Fibroblast of upper back skin (primary cell): ENCODE data around the gene TSPAN31.

Source experiments
- DNase-seq: peaks from one replicate; pipeline ENCODE4 v3.0.0-alpha.2; 2013

The TSPAN31 gene

GRCh38 chr12:57722716-57723629 lies 21.9 kb upstream of the TSPAN31 start:
- no peak for DNase-seq

GRCh38 chr12:57723630-57723962 lies 21.2 kb upstream of the TSPAN31 start:
- no peak for DNase-seq

DNA sequence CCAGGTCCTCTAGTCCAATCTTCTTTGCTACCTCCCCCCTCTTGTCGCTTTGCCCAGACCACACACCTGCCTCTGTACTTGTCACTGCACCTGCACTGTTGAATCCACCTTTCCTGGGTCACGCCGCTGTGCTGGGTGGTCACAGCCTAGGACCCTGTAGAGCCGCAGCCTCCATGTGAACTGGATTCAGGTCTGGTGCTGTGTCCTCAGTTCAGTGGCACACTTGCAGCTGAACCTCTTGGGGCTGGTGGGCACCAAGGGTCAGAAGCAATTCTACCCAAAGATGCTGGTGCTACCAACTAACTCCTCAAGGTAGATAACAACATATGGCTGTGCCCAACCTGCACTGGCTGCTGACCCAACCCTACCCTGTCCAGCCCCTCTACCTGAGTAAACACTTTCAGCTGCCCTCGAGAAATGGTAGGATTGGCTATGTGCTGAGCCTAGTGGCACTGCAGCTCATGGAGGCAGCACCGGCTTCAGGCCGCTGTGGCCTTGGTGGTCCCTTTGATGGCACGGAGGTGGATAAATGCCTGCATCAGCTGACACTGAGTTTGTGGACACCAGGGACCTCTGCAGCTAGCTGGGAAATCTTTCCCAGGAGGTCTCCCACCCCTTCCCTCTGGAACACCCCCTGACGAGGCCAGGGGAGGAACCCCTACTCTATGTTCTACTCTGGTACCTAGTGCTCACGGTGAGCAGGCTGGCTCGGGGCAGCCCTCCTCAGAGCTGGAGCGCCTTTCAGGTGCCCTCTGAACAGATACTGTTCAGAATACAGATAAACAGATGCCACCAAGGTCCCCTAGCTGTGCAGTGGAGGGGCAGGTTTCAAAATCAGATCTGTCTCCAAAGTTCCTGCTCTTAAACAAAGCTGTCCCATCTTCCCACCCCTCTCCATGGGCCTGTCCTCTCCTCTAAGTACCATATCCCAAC lies 20.6 kb upstream of the TSPAN31 start:
- no peak for DNase-seq

DNA sequence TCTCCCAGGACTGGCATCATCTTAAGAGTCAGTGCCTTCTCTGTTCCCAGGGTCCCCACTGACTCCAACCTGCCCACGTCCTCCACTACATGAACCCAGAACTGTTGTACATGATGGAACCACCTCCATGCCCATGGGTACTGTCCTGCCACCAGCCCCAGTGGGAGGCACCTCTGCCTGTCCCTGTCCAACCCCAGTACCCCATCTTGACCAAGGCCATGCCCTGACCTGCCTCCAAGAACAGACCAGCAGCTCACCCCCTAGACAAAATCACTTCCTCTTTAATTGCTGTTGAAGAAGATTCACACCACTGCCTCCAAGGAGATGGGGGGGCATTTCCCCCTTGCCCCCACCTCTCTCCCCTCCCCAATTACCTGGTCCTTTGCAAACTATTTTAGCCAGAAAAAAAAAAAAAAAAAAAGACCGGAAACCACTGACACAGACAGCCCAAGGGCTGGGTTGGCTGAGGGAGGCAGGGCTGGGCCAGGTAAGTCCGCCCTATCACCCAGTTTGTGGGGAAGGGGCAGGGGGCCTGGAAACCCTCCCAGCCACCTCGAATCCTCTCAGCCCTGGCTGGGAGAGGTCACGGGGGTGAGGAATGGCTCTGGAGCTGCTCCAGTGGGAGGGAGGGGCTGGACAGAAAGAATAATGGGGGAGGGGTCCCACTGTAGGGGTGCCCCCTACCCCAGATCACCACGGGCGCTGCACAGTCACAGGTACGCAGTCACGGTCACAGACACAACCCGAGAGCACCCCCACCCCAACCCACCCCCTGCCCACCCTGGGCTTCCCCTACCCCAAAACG lies 19.7 kb upstream of the TSPAN31 start:
- no peak for DNase-seq

DNA sequence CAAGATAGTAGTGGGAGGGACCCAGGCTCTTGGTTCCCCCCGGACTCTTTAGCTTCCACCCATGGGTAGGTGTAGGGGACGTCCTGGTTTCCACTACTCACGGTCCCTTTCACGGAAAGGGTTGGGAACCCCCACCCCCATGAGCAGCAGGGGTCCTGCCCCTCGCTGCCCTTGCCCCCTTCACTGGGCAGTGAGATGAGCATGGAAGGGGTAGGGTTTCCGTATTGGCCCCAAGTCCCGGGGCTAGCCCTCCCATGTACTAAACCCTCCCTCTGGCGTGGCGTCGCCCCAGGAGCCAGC lies 19.0 kb upstream of the TSPAN31 start:
- DNase-seq, result no peak

- DNase-seq, result peak; percentile 85
Measured at GRCh38 chr12:57726151-57726883, 18.5 kb upstream of the TSPAN31 start.

GRCh38 chr12:57726884-57727757 lies 17.7 kb upstream of the TSPAN31 start:
- no peak for DNase-seq

DNA sequence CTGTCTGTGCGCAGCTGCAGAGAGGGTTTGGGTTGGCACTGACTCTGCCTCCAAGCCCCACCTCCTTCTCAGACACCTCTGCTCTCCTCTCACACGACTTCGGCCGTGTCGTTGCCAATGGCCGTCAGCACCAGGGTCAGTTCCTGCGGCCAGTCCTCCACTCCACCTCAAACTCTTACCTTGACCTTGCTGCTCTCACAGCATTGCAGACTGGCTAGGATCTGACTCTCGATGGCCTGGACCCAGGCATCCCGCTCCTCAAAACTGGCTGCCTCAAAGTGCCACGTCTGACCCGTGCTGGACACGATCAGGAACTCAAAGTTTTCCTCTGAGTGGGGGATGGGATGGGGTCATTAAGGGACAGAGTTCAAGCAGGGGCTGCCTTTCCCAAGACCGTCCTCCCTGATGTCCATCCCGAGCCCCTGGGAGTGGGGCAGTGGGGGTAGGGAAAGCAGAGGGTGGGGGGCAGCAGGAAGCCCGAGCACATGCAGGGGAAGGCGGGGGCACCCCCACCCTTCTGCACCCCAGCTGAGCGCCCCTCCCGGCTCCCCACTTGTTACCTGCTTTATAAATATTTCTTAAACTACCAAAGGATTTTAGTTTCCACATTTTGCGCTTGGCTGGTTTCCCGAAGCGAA lies 17.0 kb upstream of the TSPAN31 start:
- DNase-seq, result no peak

GRCh38 chr12:57729321-57729844 lies 15.5 kb upstream of the TSPAN31 start:
- DNase-seq, result no peak

DNA sequence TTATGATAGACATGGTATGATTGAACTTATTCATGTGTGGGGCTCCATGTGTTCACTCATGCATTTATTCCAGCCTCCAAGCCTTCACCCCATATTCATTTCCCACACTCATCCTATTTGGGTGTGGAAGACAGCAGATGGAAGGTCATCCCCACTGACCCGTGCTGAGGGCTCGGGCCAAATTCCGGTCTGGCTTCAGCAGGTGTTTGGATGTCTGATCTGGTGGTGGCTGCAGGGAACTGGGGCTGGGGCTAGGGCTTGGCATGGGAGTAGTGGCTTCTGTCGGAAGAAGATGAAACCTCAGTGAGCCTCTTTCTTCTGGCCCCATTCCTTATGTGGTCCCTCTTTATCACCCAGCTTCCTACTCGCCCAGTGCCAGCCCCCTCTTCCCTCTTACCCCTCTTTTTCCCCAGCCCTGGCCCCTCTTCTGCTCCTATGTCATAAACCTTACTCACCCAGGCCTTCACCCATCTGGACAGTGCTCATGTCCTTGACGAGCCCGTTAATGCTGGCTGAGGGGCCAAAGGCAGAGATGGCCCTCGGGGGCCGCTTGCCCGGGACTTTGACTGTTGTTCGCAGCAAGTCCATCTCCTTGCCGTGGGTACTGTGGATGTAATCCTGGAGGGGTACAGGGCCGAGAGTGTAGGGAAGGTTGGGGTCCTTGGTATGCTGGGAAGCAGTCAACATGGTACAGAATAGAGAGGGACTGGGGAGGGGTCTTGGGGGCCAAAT lies 14.3 kb upstream of the TSPAN31 start:
- DNase-seq, result no peak

DNA sequence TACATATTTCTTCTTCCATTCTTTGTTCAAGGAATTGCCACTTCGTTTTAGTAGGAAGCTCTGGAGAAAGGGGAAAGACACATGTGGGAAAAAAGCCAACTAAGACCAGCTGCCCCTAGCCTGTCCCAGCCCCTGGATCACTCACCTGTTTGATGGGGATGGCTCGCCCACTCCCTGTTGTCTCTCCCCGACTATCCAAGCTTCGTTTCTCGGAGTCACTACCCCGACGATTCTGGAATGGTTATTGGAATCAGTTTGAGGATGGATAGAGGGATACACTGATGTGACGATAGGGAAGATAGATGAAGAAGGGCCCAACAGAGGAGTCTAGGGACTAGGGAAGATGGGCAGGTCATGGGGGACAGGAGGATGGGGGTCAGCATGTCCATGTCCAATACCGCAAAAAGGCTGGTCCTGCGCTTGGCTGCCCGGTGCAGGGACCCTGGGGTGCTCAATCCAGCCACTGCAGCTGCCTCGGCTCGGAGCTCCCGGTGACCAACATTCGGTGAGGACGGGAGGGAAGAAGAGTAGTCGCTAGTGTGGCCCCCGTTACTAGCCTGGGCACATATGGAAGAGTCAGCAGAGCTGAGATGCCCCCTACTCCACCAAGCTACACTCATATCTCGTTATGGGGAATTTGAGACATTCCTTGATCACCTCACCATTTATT lies 13.3 kb upstream of the TSPAN31 start:
- DNase-seq, result no peak

- no peak for DNase-seq
Measured at GRCh38 chr12:57732270-57732669, 12.6 kb upstream of the TSPAN31 start.

GRCh38 chr12:57732726-57733593 lies 11.9 kb upstream of the TSPAN31 start:
- DNase-seq, result no peak

- DNase-seq, result no peak
Measured at GRCh38 chr12:57733928-57734327, 10.9 kb upstream of the TSPAN31 start.

GRCh38 chr12:57734591-57734990 lies 10.2 kb upstream of the TSPAN31 start:
- DNase-seq, result no peak

GRCh38 chr12:57735198-57735855 lies 9.5 kb upstream of the TSPAN31 start:
- no peak for DNase-seq

DNA sequence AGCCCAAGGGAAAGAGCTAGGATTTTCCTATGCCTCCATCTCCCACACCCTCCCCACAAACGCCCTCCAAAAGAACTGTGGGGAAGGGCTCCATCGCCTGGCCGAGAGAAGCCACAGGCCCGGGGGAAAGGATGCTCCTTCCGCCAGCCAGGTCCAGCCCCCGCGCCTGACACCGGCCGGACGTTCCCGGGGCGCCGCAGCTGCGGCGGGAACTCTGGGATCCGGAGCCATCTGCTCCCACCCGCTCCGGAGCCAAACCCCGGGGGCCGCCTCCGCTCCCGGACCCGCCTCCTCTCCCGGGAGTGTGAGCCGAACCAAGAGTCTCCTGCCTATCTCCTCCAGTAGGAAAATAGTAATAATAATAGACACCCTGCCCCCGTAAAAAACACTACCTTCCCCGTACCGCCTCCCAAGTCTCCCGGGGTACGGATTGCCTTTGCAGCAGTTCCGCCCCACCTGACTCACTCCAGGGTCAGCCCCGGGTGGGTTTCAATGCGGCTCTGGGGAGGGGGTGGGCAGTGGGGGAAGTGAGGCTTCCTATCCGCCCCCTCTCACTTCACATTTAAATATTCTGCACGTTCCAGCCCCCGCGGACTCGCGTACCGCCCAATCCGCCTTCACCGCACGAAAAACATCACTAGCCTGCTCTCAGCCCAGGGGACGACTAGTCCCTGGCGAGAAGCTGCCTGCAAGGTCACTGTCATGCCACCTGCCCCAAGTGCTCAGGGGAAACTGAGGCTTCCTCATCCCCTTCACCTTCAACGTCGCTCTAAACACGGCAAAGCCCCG lies 8.7 kb upstream of the TSPAN31 start:
- peak; percentile 14 for DNase-seq
